Memory B cell (primary cell): Measurements from ENCODE around the gene RASL11A.
A peak's percentile ranks its signal among the peaks of the same experiment; 100 is the strongest.

Experiments
- ATAC-seq: fragments of 150-1000 bp; cut with Tn5 transposase; 2 replicates; pipeline ENCODE4 v1.10.0; 2021; ENCODE audit warnings: low read depth, mild to moderate bottlenecking, moderate library complexity
- DNase-seq, 2 donors: peaks; one replicate each; pipeline ENCODE4 v3.0.0; 2022; ENCODE audit warnings: low spot score in 2 of 2
- H3K27ac Mint-ChIP-seq: one replicate; pipeline ENCODE4 v1.8.0; 2022; ENCODE audit warnings: mild to moderate bottlenecking, moderate library complexity, mixed read lengths
- H3K27me3 Mint-ChIP-seq: one replicate; pipeline ENCODE4 v1.8.0; 2022; ENCODE audit warnings: mixed read lengths
- H3K36me3 Mint-ChIP-seq: one replicate; pipeline ENCODE4 v1.8.0; 2022; ENCODE audit warnings: mild to moderate bottlenecking, mixed read lengths
- H3K4me1 Mint-ChIP-seq: one replicate; pipeline ENCODE4 v1.8.0; 2022; ENCODE audit warnings: mixed read lengths
- H3K4me3 Mint-ChIP-seq: one replicate; pipeline ENCODE4 v1.8.0; 2022; ENCODE audit warnings: mild to moderate bottlenecking, moderate library complexity, mixed read lengths
- H3K9me3 Mint-ChIP-seq: one replicate; pipeline ENCODE4 v1.8.0; 2022; ENCODE audit warnings: mixed read lengths

The RASL11A gene

DNA sequence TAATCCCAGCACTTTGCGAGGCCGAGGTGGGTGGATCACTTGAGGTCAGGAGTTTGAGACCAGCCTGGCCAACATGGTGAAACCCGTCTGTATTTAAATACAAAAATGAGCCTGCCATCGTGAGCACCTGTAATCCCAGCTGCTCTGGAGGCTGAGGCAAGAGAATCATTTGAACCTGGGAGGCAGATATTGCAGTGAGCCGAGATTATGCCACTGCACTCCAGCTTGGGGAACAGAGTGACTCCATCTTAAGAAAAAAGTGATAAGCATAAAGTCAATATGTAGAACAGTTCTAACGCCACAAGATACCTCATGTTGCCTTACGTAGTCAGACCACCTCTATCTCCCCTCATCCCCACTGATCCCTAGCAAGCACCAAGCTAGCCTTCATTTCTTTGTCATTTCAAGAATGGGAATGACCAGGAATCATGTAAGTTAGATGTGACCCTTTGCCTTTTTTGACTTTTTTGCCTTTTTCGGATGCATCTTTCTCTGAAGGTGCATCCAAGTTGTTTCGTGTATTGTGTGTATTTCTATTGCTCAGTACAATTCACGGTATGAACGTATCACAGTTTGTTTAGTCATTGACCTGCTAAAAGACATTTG lies 12.9 kb upstream of the RASL11A start:
- H3K4me1 Mint-ChIP-seq = peaks cover 41% of the 10 kb centered on the region
- no peak for ATAC-seq
- H3K27ac Mint-ChIP-seq = no peak overlapping the region
- no peaks in the 10 kb centered on the region for H3K27me3 Mint-ChIP-seq
- H3K4me3 Mint-ChIP-seq = no peak overlapping the region
- peaks cover 11% of the 10 kb centered on the region for H3K36me3 Mint-ChIP-seq
- DNase-seq = no peak
- H3K9me3 Mint-ChIP-seq = no peaks in the 10 kb centered on the region

DNA sequence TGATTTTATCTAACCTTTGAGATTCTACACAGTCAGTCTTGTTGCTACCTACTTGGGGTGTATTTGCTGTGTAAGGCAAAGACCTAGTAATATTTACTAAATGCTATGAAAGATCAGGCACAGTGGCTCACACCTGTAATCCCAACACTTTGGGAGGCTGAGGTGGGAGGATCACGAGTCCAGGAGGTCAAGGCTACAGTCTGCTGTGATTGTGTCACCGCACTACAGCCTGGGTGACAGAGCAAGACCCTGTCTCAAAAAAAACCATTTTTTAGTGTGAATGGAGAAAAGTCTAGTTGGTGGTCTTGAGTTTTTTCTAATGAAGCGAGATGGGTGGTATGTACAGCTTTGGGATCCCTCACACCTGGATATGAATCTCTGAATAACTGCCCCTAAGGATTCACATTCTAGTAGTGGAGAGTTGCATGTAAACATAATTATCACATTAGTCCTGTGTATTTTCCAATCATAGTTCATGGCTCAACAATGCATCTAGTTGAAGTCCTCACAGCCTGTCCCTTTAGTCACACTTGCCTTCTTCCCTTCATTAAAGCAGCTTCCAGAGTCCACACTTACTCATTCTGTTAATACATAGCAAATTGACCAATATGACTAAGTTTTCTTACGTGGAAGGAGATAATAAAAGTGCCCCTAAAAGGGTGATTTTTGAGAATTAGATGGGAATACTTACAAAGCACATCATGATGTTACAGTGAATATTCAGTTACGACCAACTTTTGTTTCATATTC lies 11.8 kb upstream of the RASL11A start:
- H3K4me1 Mint-ChIP-seq = peaks cover 31% of the 10 kb centered on the region
- peaks cover 9% of the 10 kb centered on the region for H3K36me3 Mint-ChIP-seq
- no peak overlapping the region for H3K4me3 Mint-ChIP-seq
- no peaks in the 10 kb centered on the region for H3K27me3 Mint-ChIP-seq
- DNase-seq = no peak
- peak overlapping the region; percentile 58 for H3K27ac Mint-ChIP-seq
- ATAC-seq = no peak
- no peaks in the 10 kb centered on the region for H3K9me3 Mint-ChIP-seq

DNA sequence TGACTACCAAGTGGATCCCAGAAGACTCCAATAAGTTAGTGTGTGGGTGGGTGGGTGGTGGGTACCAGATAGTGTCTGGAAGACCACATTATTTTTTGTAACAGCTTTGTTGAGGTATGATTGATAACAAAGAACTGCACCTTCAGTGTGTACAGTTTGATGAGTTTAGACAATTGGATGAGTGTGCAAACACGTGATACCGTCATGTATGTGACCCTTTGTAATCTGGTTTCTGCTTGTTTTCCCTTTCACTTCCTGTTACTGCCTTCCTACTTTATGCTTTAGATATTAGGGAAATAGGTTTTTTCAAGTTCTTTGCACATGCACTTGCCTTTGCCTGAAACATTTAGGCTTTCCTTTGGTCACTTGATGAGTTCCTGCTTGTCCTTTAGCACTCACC lies 10.8 kb upstream of the RASL11A start:
- Mint-ChIP-seq H3K4me3 (peak overlapping the region; percentile 42), H3K27me3 (no peaks in the 10 kb centered on the region), H3K9me3 (no peaks in the 10 kb centered on the region), H3K36me3 (peaks cover 8% of the 10 kb centered on the region), H3K4me1 (peaks cover 30% of the 10 kb centered on the region), H3K27ac (peak overlapping the region; percentile 58)
- peak in 1 of 2 donors; percentile 19 for DNase-seq
- peak; percentile 91 for ATAC-seq

DNA sequence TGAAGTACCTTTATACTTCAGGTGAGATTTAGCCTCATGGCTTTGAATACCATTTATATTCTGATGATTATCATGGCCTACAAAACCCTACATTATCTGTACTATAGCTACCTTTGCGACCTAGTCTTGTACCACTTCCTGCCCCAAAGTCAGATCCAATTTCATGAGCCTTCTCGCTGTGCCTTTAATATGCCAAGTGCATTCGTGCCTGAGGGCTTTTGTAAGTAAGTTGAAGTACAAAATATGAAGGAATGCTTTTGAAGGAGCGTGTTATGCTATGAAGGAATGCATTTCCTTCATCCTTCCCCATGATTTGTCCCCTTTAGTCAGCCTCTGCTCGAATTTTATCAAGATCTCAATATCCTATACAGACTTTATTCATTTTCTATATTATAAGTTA lies 9.2 kb upstream of the RASL11A start:
- DNase-seq (no peak), ATAC-seq (no peak)
- H3K36me3 Mint-ChIP-seq = peaks cover 8% of the 10 kb centered on the region
- H3K27ac Mint-ChIP-seq = peak overlapping the region; percentile 58
- H3K9me3 Mint-ChIP-seq = no peaks in the 10 kb centered on the region
- H3K4me1 Mint-ChIP-seq = peaks cover 32% of the 10 kb centered on the region
- no peak overlapping the region for H3K4me3 Mint-ChIP-seq
- no peaks in the 10 kb centered on the region for H3K27me3 Mint-ChIP-seq

DNA sequence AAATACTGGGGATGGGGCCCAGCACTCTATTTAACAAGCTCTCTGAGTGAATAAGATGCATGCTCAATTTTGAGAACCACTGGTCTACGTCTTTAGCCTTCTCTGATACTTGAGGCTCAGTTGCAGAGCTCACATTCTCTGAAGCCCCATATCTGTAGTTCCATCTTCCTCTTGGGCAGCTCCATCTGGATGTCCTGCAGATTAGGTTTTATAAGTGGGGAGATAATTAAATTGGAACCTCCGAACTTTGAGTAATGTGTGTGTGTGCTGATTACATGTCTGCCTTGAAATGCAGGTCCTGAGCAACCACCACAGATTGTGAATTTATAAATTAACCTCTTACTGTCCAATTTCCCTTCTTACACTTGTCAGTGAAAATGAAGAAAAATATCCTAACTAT lies 7.2 kb upstream of the RASL11A start:
- H3K4me1 Mint-ChIP-seq = peaks cover 35% of the 10 kb centered on the region

DNA sequence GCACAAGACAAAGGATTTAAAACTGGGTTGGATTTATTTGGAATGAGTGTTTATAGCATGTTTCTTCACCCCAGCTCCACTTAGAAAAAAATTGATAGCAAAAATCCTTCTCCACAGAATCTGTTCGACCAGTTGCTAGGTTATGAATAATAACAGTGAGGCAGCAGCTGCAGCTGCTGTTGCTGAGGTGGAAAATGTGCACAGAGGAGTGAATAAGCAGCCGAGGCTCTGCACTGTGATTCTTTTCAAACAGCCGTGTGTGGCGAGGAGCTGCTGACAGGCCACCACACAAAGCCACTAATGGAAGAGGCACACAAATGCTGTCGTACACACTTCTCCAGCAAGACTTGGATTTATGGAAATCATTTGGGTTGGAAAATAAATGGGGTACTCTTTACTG lies 6.4 kb upstream of the RASL11A start:
- Mint-ChIP-seq H3K4me3 (no peak overlapping the region), H3K9me3 (no peaks in the 10 kb centered on the region), H3K27me3 (no peaks in the 10 kb centered on the region), H3K27ac (no peak overlapping the region), H3K36me3 (peaks cover 4% of the 10 kb centered on the region), H3K4me1 (peaks cover 31% of the 10 kb centered on the region)
- DNase-seq (no peak), ATAC-seq (no peak)

More for the DNA sequence above, 7.2 kb upstream of the RASL11A start:
- Mint-ChIP-seq H3K27ac (no peak overlapping the region), H3K4me3 (no peak overlapping the region), H3K36me3 (peaks cover 8% of the 10 kb centered on the region), H3K9me3 (no peaks in the 10 kb centered on the region), H3K27me3 (no peaks in the 10 kb centered on the region)
- no peak for DNase-seq
- ATAC-seq = no peak

DNA sequence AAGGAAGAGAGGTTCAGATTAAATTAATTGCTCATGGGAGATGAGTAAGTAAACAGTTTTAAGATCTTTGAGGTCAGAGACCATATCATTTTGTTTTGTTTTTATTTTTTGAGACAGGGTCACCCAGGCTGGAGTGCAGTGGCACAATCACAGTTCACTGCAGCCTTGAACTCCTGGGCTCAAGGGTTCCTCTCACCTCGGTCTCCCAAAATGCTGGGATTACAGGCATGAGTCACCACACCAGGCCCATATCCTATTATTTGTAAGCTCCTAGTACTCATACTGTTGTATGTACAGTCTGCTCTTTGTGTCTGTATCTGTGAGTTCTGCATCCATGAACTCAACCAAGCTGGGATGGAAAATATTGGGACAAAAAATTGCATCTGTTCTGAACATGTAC lies 6.0 kb upstream of the RASL11A start:
- no peak overlapping the region for H3K27ac Mint-ChIP-seq
- no peaks in the 10 kb centered on the region for H3K9me3 Mint-ChIP-seq
- DNase-seq = no peak
- H3K27me3 Mint-ChIP-seq = no peaks in the 10 kb centered on the region
- H3K4me3 Mint-ChIP-seq = no peak overlapping the region
- H3K4me1 Mint-ChIP-seq = peaks cover 29% of the 10 kb centered on the region
- ATAC-seq = no peak
- H3K36me3 Mint-ChIP-seq = peaks cover 4% of the 10 kb centered on the region

DNA sequence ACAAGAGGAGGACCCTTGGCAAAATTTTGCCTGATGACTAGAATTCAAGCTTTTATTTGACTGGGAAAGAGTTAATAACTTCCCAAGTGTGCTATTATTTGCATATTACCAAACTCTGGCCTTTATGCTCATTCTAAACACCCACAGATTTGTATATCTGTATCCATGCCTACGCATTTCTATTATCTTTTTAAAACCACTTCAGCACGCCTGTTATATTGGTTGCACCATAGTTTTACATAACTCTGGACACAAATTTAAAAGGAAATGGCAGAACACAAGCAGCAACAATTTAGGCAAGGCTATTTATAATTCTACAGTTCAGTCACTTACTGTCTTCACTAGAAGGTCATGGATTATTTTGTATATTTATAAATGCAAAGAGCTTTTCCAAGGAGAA lies 3.7 kb upstream of the RASL11A start:
- peaks cover 4% of the 10 kb centered on the region for H3K36me3 Mint-ChIP-seq
- ATAC-seq (no peak), DNase-seq (no peak)
- H3K9me3 Mint-ChIP-seq = no peaks in the 10 kb centered on the region
- no peaks in the 10 kb centered on the region for H3K27me3 Mint-ChIP-seq
- no peak overlapping the region for H3K27ac Mint-ChIP-seq
- no peak overlapping the region for H3K4me3 Mint-ChIP-seq
- peaks cover 24% of the 10 kb centered on the region for H3K4me1 Mint-ChIP-seq

DNA sequence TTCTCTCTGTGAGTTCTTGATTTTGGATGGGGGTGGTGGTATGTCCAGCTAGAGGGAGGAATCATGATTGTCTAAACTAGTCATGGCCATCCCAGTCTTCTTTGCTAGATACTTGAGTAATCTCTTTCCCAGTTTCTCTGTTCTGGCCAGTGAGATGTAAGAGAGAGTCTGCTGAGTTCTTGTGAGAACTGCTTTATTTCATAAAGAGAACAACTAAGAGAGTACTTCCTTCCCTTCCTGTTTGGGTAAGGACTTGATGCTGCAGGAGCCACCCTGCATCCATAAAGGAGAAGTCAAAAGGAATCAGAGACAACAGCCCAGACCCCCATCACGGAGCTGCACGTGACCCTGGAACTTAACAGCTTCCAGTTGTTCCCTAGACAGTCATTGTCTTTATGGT lies 3.0 kb upstream of the RASL11A start:
- Mint-ChIP-seq H3K4me3 (no peak overlapping the region), H3K27ac (no peak overlapping the region), H3K27me3 (no peaks in the 10 kb centered on the region), H3K4me1 (peaks cover 24% of the 10 kb centered on the region), H3K36me3 (peaks cover 3% of the 10 kb centered on the region), H3K9me3 (no peaks in the 10 kb centered on the region)
- no peak for DNase-seq
- ATAC-seq = no peak

DNA sequence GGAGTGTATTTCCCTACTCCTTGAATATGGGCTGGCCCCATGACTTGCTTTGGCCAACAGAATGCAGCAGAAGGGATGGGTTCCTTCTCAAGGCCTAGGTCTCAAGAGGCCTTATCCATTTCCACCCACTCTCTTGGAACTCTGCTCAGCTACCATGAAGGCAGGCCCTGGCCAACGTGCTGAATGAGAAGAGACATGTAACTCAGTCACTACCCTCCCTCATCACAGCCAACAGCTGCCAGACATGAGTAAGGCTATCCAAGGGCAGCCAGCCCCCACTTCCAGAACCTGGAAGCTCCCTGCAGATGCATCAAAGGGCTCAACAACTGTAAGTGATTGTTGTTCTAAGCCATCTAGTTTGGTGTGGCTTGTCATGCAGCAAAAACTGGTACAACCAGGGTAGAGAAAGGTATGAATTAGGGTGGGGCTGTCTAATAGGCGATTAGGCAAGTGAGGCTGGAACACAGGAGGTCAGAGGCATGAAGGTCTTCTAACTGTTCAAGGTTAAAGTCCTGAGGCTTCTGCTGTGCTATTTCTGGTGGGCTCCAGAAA lies 1.4 kb upstream of the RASL11A start:
- DNase-seq = no peak
- Mint-ChIP-seq H3K9me3 (no peaks in the 10 kb centered on the region), H3K27ac (no peak overlapping the region), H3K4me3 (no peak overlapping the region), H3K4me1 (peaks cover 24% of the 10 kb centered on the region), H3K27me3 (peaks cover 1% of the 10 kb centered on the region), H3K36me3 (no peaks in the 10 kb centered on the region)
- ATAC-seq = no peak

DNA sequence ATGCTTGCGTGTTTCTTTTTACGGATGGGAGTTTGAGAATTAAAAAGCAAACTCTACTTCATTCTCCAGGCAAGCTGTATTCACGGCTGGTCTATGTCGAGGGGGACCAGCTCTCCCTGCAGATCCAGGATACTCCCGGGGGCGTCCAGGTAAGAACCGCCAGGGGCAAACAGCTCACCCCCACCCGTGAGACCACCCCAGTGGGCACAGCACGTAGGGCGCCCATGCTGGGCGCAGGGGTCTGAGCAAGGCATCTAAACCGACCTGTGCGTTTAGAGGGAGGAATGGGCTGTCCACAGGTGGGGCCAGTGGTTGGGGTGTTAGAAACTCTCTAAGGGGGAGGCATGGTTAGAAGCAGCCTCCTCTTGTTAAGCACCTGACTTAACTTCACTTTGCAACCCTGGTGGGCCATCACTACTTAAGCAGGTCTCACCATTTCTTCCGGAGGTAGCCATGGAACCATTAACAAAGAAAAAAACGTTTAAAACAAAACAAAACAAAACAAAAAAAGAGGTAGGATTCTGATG lies 1.0 kb downstream of the RASL11A start:
- DNase-seq = no peak
- Mint-ChIP-seq H3K4me1 (peaks cover 18% of the 10 kb centered on the region), H3K9me3 (no peaks in the 10 kb centered on the region), H3K27ac (peak overlapping the region; percentile 78), H3K27me3 (peaks cover 3% of the 10 kb centered on the region), H3K4me3 (peak overlapping the region; percentile 89), H3K36me3 (no peaks in the 10 kb centered on the region)
- ATAC-seq = no peak

DNA sequence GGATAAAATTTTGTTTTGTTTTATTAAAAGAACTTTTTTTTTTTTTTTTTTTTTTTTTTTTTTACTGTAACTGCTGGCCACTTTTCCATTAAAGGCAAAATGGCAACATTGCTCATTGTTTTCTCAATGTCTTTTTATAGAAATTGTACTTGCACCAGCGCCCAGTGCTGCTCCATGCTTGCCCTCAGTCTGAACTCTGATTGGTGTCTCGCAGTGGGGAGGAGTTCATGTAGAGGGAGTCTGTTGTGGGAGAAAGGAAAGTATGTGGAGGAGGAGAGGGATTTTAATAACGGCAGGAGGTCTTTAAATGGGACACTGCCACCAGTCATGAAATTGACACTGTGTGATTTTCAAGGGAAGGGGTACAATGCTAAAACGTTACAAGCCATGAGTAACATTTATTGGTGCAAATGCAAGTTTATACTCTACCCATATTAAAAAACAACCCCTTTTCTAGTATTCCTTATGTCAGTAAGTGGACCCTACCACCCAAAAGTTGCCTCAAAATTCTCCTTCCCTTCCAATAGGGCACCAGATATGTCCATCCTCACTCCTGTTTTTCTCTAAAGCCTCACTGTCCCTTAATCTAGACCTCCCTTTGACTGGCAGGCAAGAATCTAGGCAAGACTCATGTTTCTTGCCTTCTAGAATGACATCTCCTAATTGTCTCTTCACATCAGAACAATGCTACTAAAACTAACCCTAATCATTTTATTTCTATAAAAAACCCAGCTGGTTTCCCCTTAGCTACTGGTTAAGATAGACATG lies 3.2 kb downstream of the RASL11A start:
- Mint-ChIP-seq H3K36me3 (no peaks in the 10 kb centered on the region), H3K4me1 (peaks cover 10% of the 10 kb centered on the region), H3K27ac (no peak overlapping the region), H3K9me3 (no peaks in the 10 kb centered on the region), H3K27me3 (peaks cover 3% of the 10 kb centered on the region), H3K4me3 (no peak overlapping the region)
- ATAC-seq (no peak), DNase-seq (no peak)

DNA sequence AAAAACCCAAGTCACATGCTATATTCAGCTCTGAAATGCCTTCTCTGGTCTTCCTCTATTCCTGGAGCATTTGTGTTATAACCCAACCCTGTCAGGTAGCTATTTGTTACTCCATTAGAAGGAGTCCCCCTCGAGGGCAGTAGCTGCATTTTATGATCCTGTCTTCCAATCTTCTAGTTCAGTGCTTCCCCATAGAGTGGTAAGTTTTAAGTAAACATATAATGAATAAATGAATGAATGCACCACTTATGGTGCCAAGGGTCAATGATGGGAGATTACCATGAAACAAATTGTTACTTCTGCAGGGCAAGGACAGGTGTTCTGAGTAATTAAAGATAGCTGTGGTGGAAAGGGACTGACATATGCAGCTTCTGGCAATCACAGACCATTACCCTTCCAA lies 4.0 kb downstream of the RASL11A start:
- DNase-seq (no peak), ATAC-seq (no peak)
- Mint-ChIP-seq H3K27ac (no peak overlapping the region), H3K4me1 (peaks cover 10% of the 10 kb centered on the region), H3K27me3 (peaks cover 5% of the 10 kb centered on the region), H3K36me3 (no peaks in the 10 kb centered on the region), H3K4me3 (no peak overlapping the region), H3K9me3 (no peaks in the 10 kb centered on the region)

DNA sequence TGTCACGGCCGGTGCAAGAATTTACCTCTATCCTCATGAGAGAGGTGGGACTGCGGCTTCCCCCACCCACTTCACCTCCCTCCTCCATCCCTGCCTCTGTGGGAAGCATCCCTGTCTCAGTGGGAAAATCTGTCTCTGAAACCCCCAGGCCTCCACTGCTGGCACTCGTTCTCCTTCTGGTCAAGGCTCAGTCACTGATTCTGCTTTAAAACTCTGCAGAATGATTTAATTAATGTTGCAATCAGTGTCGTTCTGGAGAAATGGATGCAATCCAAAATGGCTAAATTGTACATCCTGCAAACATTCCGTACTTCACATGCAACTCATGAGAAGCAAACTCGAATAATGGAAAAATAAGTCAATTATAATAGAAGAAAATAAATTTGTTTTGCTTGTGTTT lies 5.6 kb downstream of the RASL11A start:
- H3K9me3 Mint-ChIP-seq = no peaks in the 10 kb centered on the region
- no peak overlapping the region for H3K4me3 Mint-ChIP-seq
- no peak overlapping the region for H3K27ac Mint-ChIP-seq
- peaks cover 5% of the 10 kb centered on the region for H3K27me3 Mint-ChIP-seq
- no peaks in the 10 kb centered on the region for H3K36me3 Mint-ChIP-seq
- DNase-seq (no peak), ATAC-seq (no peak)
- H3K4me1 Mint-ChIP-seq = peaks cover 4% of the 10 kb centered on the region
